ENCODE results near the gene BCR. TPM values are rescaled to one million over a fixed set of nuclear protein-coding genes. Genes with fewer than 3 reads are reported as not detected.
A peak's percentile ranks its signal among the peaks of the same experiment; 100 is the strongest.

BCR gene
- total RNA-seq, 1 donor from 2014 or later: 57.2 TPM

DNA sequence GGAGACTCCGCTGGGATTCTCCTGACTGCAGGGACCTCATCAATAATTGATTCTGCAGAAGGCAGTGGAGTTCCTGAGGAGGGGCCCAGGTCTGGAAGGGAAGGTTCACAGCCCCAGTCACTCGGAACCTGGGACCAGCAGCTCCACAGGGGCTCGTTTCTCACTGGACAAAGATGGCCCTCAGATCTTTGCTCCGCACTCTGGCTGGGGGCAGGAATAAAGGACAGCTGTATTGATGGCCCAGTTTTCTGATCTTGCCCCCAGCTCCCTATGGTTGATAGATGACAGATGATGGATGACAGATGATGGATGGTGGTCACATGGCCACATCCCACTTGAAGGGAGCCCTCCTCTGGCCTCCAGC is 11.3 kb upstream of the BCR start:
- ATAC-seq: no peak
- H3K9me3 ChIP-seq: no peaks in the 10 kb centered on the region
- DNase-seq: no peak
- no peak overlapping the region for H3K4me3 ChIP-seq
- no peaks in the 10 kb centered on the region for H3K36me3 ChIP-seq
- TF ChIP-seq, protein P1, sequence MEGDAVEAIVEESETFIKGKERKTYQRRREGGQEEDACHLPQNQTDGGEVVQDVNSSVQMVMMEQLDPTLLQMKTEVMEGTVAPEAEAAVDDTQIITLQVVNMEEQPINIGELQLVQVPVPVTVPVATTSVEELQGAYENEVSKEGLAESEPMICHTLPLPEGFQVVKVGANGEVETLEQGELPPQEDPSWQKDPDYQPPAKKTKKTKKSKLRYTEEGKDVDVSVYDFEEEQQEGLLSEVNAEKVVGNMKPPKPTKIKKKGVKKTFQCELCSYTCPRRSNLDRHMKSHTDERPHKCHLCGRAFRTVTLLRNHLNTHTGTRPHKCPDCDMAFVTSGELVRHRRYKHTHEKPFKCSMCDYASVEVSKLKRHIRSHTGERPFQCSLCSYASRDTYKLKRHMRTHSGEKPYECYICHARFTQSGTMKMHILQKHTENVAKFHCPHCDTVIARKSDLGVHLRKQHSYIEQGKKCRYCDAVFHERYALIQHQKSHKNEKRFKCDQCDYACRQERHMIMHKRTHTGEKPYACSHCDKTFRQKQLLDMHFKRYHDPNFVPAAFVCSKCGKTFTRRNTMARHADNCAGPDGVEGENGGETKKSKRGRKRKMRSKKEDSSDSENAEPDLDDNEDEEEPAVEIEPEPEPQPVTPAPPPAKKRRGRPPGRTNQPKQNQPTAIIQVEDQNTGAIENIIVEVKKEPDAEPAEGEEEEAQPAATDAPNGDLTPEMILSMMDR (IDR thresholded peaks at IDR 0.05): no peak
- H3K4me1 ChIP-seq: peaks cover 1% of the 10 kb centered on the region
- no peak overlapping the region for H3K27ac ChIP-seq
- intact Hi-C loops (cut with DNase I): no loop called here
- no peaks in the 10 kb centered on the region for H3K27me3 ChIP-seq (ENCODE audit: low read depth)

DNA sequence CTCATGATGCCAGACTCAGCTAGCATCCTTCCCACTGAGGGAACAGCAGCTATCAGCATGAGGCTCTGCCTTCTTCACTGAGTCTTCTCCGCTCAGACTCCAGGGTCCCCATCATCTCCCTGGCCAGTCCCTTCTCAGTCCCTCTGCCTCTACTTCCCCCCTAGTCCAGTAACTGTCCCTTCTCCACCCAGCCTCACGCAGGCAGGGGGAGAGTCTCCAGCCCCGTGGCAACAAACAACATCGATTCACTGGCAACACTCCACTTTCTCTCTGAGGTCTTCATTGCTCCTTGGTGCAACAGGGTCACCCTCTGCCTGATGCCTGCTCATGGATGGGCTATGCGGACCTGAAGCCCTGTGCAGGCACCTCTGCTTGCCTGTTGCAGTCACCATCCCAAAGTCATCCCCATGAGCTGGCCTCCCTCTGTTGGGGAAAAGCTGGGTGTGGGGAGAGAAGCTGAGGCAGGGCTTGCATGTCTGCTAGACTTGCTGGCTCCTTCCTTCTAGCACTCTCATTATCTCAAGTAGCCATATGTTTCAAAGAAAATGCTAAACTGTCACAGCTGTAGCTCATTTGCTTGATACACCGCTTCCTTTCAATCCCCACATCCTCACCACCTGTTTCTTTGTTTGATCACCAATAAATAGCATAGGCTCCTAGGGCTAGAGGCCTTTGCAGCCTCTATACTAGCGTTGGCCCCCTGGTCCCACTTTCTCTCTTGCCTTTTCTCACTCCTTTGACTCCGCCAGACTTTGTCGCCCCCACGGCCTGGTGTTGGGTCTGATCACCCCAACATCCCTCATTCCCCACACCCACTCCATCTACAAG is 4.3 kb upstream of the BCR start:
- no peaks in the 10 kb centered on the region for H3K36me3 ChIP-seq
- H3K4me3 ChIP-seq: no peak overlapping the region
- no peak for ATAC-seq
- H3K27ac ChIP-seq: no peak overlapping the region
- no peaks in the 10 kb centered on the region for H3K27me3 ChIP-seq (ENCODE audit: low read depth)
- TF ChIP-seq, protein P1 (IDR thresholded peaks at IDR 0.05): no peak
- H3K9me3 ChIP-seq: peaks cover 8% of the 10 kb centered on the region
- peaks cover 17% of the 10 kb centered on the region for H3K4me1 ChIP-seq
- no peak for DNase-seq
- intact Hi-C loops (cut with DNase I): loop anchor here (10.0 kb wide), 1 partner anchor 109 kb away; no protein-coding TSS in a partner anchor

DNA sequence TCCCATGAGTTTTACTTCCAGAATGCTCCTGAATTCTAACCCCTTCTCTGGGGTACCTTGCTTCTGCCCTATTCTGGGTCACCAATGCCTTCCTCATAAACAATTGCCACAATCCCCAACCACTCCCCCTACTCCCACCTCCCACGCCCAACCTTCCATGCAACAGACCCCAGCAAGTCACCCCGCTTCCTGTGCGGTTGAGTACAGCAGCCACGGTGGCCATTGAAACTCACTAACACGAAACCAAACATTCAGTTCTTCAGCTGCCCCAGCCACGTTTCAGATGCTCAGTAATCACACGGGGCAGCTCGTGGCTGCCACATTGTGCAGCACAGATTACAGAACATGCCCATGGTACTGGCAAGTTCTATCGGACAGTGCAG is 3.7 kb upstream of the BCR start:
- no peaks in the 10 kb centered on the region for H3K36me3 ChIP-seq
- no peak for ATAC-seq

DNA sequence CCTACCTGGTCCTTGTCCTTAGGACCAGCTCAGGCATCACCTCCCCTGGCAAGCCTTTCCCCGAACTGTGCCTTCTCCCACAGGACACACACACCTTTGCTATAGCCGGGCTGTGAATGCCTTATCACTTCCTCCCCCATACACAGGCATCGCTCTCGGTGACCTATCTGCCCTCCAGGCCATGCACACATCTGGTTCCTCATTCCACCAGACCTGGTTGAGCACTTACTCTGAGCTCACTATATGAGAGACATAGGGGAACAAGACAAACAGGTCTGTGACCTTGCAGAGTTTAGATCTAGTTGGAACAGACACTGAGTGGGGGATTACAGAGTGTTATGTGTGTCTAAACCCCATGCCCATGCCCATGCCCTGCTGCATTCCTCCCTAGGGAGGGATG is 3.1 kb upstream of the BCR start:
- intact Hi-C loops (cut with DNase I): loop anchor here (10.0 kb wide), 1 partner anchor 108 kb away; no protein-coding TSS in a partner anchor
- ATAC-seq: peak in 1 of 2 donors; percentile 4
- peak overlapping the region; percentile 31 for H3K27ac ChIP-seq

More for the DNA sequence above, 3.7 kb upstream of the BCR start:
- peak overlapping the region; percentile 31 for H3K27ac ChIP-seq
- DNase-seq: no peak
- H3K4me3 ChIP-seq: no peak overlapping the region
- TF ChIP-seq, protein P1 (IDR thresholded peaks at IDR 0.05): no peak
- intact Hi-C loops (cut with DNase I): loop anchor here (10.0 kb wide), 1 partner anchor 108 kb away; no protein-coding TSS in a partner anchor
- H3K9me3 ChIP-seq: peaks cover 8% of the 10 kb centered on the region
- H3K27me3 ChIP-seq (ENCODE audit: low read depth): no peaks in the 10 kb centered on the region
- H3K4me1 ChIP-seq: peaks cover 21% of the 10 kb centered on the region

DNA sequence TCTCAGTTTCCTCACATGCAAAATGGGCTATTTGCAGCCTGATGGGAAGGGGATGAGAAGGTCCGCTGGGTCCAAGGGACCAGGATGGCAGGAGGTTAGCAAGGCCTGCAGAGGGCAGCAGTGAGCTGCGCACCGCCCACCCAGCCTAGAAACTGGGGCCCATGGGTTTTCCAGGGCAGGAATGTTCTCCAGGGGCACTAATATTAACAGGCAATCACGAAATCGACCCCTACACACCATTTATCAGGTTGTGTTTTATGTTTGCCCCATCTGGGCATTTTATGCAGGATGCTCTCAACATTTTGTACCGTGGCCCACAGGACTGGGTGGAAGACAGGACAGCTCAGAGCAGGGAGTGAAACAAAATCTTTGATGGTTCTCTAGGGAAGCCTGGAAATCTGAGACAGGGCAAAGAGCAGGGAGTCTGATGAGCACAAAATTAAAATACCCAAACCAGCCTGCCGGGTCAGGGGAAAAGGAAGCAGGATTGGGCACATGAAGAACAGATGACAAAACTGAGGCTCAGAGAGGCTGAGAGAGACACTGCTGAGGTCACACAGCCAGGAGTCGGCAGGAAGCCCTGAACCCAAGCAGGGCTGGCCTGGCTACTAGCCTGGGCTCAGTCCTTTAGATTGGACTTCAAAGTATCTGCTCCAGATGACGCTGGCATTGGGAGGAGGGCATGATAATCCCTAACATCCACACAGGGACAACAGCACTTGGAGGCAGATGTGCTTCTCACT is 1.6 kb upstream of the BCR start:
- Histone ChIP-seq H3K27ac (no peak overlapping the region), H3K4me3 (no peak overlapping the region)
- DNase-seq: peak; percentile 75

More for the DNA sequence above, 3.1 kb upstream of the BCR start:
- Histone ChIP-seq H3K4me1 (peaks cover 27% of the 10 kb centered on the region), H3K27me3 (ENCODE audit: low read depth) (no peaks in the 10 kb centered on the region), H3K4me3 (no peak overlapping the region), H3K36me3 (no peaks in the 10 kb centered on the region), H3K9me3 (peaks cover 8% of the 10 kb centered on the region)
- no peak for DNase-seq
- TF ChIP-seq, protein P1 (IDR thresholded peaks at IDR 0.05): no peak

More for the DNA sequence above, 1.6 kb upstream of the BCR start:
- intact Hi-C loops (cut with DNase I): loop anchor here (10.0 kb wide), 1 partner anchor 106 kb away; no protein-coding TSS in a partner anchor
- Histone ChIP-seq H3K36me3 (no peaks in the 10 kb centered on the region), H3K4me1 (peaks cover 41% of the 10 kb centered on the region), H3K27me3 (ENCODE audit: low read depth) (no peaks in the 10 kb centered on the region), H3K9me3 (peaks cover 8% of the 10 kb centered on the region)
- TF ChIP-seq, protein P1 (IDR thresholded peaks at IDR 0.05): peak; percentile 96
- peak; percentile 64 to 73 for ATAC-seq
